ENCODE measurements around the gene FIGNL1. TPM values are rescaled to one million over a fixed set of nuclear protein-coding genes. Genes with fewer than 3 reads are reported as not detected.

The FIGNL1 gene
- total and polyA plus RNA-seq, 2 donors (not counting 3 experiments of a cell fraction or from before 2014, with no cell fraction given) = 20.8 to 49.3 TPM

- dilution Hi-C loops (cut with MboI; ENCODE audit: extremely low pct_ligation_motif_present, low sequenced_read_pairs) (no loop called here), intact Hi-C loops (cut with micrococcal nuclease) (no loop called here)
- H3K79me2 ChIP-seq (ENCODE audit: control insufficient read depth, insufficient read depth, low read length) = no peaks in the 10 kb centered on the region
- no peak overlapping the region for H3K27ac ChIP-seq (ENCODE audit: insufficient read depth, low read depth, low read length)
- H3K9me3 ChIP-seq (replicated peaks; ENCODE audit: control insufficient read depth, insufficient read depth, low read length) = no peaks in the 10 kb centered on the region
- H3K4me1 ChIP-seq (ENCODE audit: control insufficient read depth, extremely low read depth, insufficient read depth, low read length) = peaks cover 4% of the 10 kb centered on the region
- no peak overlapping the region for H2AFZ ChIP-seq (ENCODE audit: low read depth, low read length)
- ChIA-PET CTCF (no interaction called here), POLR2A (no interaction called here)
- H3K4me3 ChIP-seq (replicated peaks in 1 of 3; ENCODE audit: insufficient read depth in 1 of 3, low read depth in 1 of 3, low read length in 3 of 3) = no peak overlapping the region
- H3K9ac ChIP-seq (replicated peaks; ENCODE audit: extremely low read depth, insufficient read depth, low read length) = no peak overlapping the region
- no peaks in the 10 kb centered on the region for H3K9me1 ChIP-seq (replicated peaks; ENCODE audit: control insufficient read depth, extremely low read depth, insufficient read depth, low read length)
- TF ChIP-seq GATA2 (IDR thresholded peaks at IDR 0.05; ENCODE audit: insufficient read depth, insufficient read length, low read depth, low read length) (no peak), CTCF (IDR thresholded peaks at IDR 0.05; ENCODE audit: extremely low read depth in 1 of 2, insufficient read depth in 1 of 2, low read depth in 1 of 2, low read length in 2 of 2) (no peak), JUN (IDR thresholded peaks at IDR 0.05; ENCODE audit: borderline replicate concordance, insufficient read depth, insufficient read length, low read depth) (no peak), POLR2A (IDR thresholded peaks at IDR 0.05; ENCODE audit: low read depth, low read length) (no peak), EZH2 (IDR thresholded peaks at IDR 0.05; ENCODE audit: borderline replicate concordance, low read depth, low read length, severe bottlenecking) (no peak), POLR2AphosphoS5 (IDR thresholded peaks at IDR 0.05; ENCODE audit: insufficient read depth, low read depth, low read length) (no peak), MYC (IDR thresholded peaks at IDR 0.05; ENCODE audit: low read depth, low read length) (no peak), FOS (IDR thresholded peaks at IDR 0.05; ENCODE audit: borderline replicate concordance, insufficient read depth, low read length) (no peak), MAX (IDR thresholded peaks at IDR 0.05; ENCODE audit: insufficient read depth, insufficient read length) (no peak)
- no TSS peak for BruUV-seq (replicated peaks)
- no peak overlapping the region for H3K4me2 ChIP-seq (ENCODE audit: insufficient read depth, low read length)
- peaks cover 10 to 23% of the 10 kb centered on the region in 2 experiments for H3K27me3 ChIP-seq (ENCODE audit: control insufficient read depth in 2 of 2, insufficient read depth in 2 of 2, low read length in 2 of 2)
- FAIRE-seq (no peak), DNase-seq (ENCODE audit: low read depth, low spot score) (no peak)
- H3K36me3 ChIP-seq (ENCODE audit: control insufficient read depth in 2 of 2, extremely low read depth in 1 of 2, insufficient read depth in 2 of 2, low read length in 2 of 2) = no peaks in the 10 kb centered on the region
- H4K20me1 ChIP-seq (replicated peaks; ENCODE audit: control insufficient read depth, extremely low read depth, insufficient read depth, low read length) = no peaks in the 10 kb centered on the region
Measured at GRCh38 chr7:50455658-50456057, 5.5 kb upstream of the FIGNL1 start.

Measured in endothelial cell of umbilical vein (primary cell).